ENCODE results near the gene ATE1. TPM values are rescaled to one million over a fixed set of nuclear protein-coding genes. Genes with fewer than 3 reads are reported as not detected.

ATE1 gene
- total RNA-seq: 9.8 and 14.0 TPM in 2 replicates

GRCh38 chr10:121927841-121928527, at the start of gene ATE1:
Gene ATE1 (minus strand): TSS chr10:121928031. CDS start chr10:121927949, 82 bp downstream.

GRCh38 chr10:121974535-121975294, 46.9 kb upstream of the ATE1 start, which contains the start of gene NSMCE4A:
Gene NSMCE4A (minus strand): TSS chr10:121975217. CDS start chr10:121975165, 52 bp downstream.

Other genes starting within 250 kb of the ATE1 start
- 38.9 and 49.6 TPM in 2 replicates for gene NSMCE4A, start 47.2 kb upstream of the ATE1 start, total RNA-seq
- gene TACC2, start 61.1 kb upstream of the ATE1 start, total RNA-seq: 32.0 and 40.1 TPM in 2 replicates